Left renal pelvis (tissue), 4 donors: Measurements from ENCODE around the gene NCOA1. TPM values are rescaled to one million over a fixed set of nuclear protein-coding genes. Genes with fewer than 3 reads are reported as not detected.
"Not testable (repeated sequence)": the region's sequence is repeated elsewhere in the genome, so short reads cannot be mapped to it uniquely, and the experiment has no call there.

ENCODE experiments used
- DNase-seq, 4 donors: peaks; one replicate each; pipeline ENCODE4 v3.0.0-alpha.2; 2013; ENCODE audit warnings: low read depth in 4 of 4, low spot score in 3 of 4
- polyA plus RNA-seq, 4 donors: library from polyadenylated mRNA; unstranded; fragments of 120-200 nt; gene quantifications; one replicate each; pipeline ENCODE4 v1.2.1, GENCODE V29; 2013; ENCODE audit not compliant: insufficient read length in 4 of 4

Gene NCOA1
- polyA plus RNA-seq, 4 donors, result 40.8 to 52.8 (median 50.1) TPM

- DNase-seq, result not testable (repeated sequence)
These were observed 40.6 kb downstream of the NCOA1 start for GRCh38 chr2:24531610-24532009.

GRCh38 chr2:24532057-24532456 is 41.0 kb downstream of the NCOA1 start:
- not testable (repeated sequence) for DNase-seq

- not testable (repeated sequence) for DNase-seq
These were observed 42.5 kb downstream of the NCOA1 start for GRCh38 chr2:24533574-24533973.

GRCh38 chr2:24538720-24539119 is 47.7 kb downstream of the NCOA1 start:
- no peak for DNase-seq

- DNase-seq, result no peak
These were observed 48.2 kb downstream of the NCOA1 start for GRCh38 chr2:24539258-24539657.

GRCh38 chr2:24540011-24540477 is 49.0 kb downstream of the NCOA1 start:
- no peak for DNase-seq

- no peak for DNase-seq
These were observed 50.6 kb downstream of the NCOA1 start for GRCh38 chr2:24541621-24542020.

- DNase-seq, result no peak
These were observed 51.3 kb downstream of the NCOA1 start for GRCh38 chr2:24542269-24542872.

GRCh38 chr2:24543252-24543651 is 52.2 kb downstream of the NCOA1 start:
- no peak for DNase-seq

GRCh38 chr2:24544456-24545115 is 53.5 kb downstream of the NCOA1 start:
- no peak for DNase-seq

GRCh38 chr2:24546669-24547068 is 55.6 kb downstream of the NCOA1 start:
- no peak for DNase-seq

- no peak for DNase-seq
These were observed 57.0 kb downstream of the NCOA1 start for GRCh38 chr2:24548058-24548457.

- DNase-seq, result not testable (repeated sequence)
These were observed 59.2 kb downstream of the NCOA1 start for GRCh38 chr2:24550301-24550700.

GRCh38 chr2:24551016-24551415 is 60.0 kb downstream of the NCOA1 start:
- DNase-seq, result no peak

- no peak for DNase-seq
These were observed 61.8 kb downstream of the NCOA1 start for GRCh38 chr2:24552836-24553235.

GRCh38 chr2:24558781-24559472 is 67.9 kb downstream of the NCOA1 start:
- no peak for DNase-seq

- DNase-seq, result no peak
These were observed 68.5 kb downstream of the NCOA1 start for GRCh38 chr2:24559473-24560113.

GRCh38 chr2:24565537-24565936 is 74.5 kb downstream of the NCOA1 start:
- no peak for DNase-seq

- DNase-seq, result no peak
These were observed 75.2 kb downstream of the NCOA1 start for GRCh38 chr2:24566209-24566608.

- no peak for DNase-seq
These were observed 75.6 kb downstream of the NCOA1 start for GRCh38 chr2:24566630-24567029.

- DNase-seq, result no peak
These were observed 77.5 kb downstream of the NCOA1 start for GRCh38 chr2:24568551-24568950.
